ENCODE results near the gene LILRA6. TPM values are rescaled to one million over a fixed set of nuclear protein-coding genes. Genes with fewer than 3 reads are reported as not detected.
"Not testable (repeated sequence)": the region's sequence is repeated elsewhere in the genome, so short reads cannot be mapped to it uniquely, and the experiment has no call there.

The LILRA6 gene
- total RNA-seq, 2 experiments from 2014 or later = not detected

DNA sequence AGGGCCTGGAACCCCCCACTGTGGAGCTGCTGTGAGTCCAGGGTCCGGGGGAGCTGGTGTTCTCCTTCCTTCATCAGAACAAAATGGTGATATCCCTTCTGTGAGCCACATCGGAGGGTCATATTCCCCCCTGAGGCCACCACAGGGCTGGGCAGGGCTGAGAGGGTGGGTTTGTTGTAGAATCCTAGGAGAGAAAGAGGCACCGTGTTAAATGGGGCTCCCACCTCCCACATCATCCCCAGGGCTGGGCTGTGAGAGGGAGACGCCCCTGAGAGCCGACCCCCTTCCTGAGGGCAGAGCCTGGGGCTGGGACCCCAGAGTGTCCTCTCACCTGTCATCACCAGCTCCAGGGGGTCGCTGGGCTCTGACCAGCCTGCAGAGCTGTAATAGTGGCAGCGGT lies 20.6 kb downstream of the LILRA6 start:
- CTCF ChIA-PET (ENCODE audit: unreplicated experiment); H3K79me2 ChIP-seq (ENCODE audit: insufficient read depth, low read depth, low read length); H3K36me3 ChIP-seq (ENCODE audit: insufficient read depth, low read length); H3K4me2 ChIP-seq (ENCODE audit: low read length); intact Hi-C loops (cut with micrococcal nuclease; ENCODE audit: unreplicated experiment); H3K9me3 ChIP-seq (ENCODE audit: low read length); H3K4me3 ChIP-seq (ENCODE audit: low read depth, low read length, poor library complexity, severe bottlenecking); H3K27ac ChIP-seq (ENCODE audit: low read depth, low read length, poor library complexity, severe bottlenecking); H3K9me2 ChIP-seq (ENCODE audit: insufficient read depth, low read length); H4K20me1 ChIP-seq (ENCODE audit: insufficient read depth, low read length); DNase-seq (ENCODE audit: low spot score); H3K4me1 ChIP-seq (ENCODE audit: insufficient read depth, low read length, poor library complexity, severe bottlenecking); H2AFZ ChIP-seq (ENCODE audit: low read length); POLR2A ChIA-PET; BruUV-seq (replicated peaks): not testable (repeated sequence)

GRCh38 chr19:54219702-54220101 lies 22.9 kb downstream of the LILRA6 start:
- CTCF ChIA-PET (ENCODE audit: unreplicated experiment); BruUV-seq (replicated peaks): not testable (repeated sequence)

GRCh38 chr19:54218960-54219661 lies 23.5 kb downstream of the LILRA6 start:
- no peak overlapping the region for H3K4me2 ChIP-seq (ENCODE audit: low read length)
- no peaks in the 10 kb centered on the region for H3K9me2 ChIP-seq (ENCODE audit: insufficient read depth, low read length)
- H4K20me1 ChIP-seq (ENCODE audit: insufficient read depth, low read length) = no peaks in the 10 kb centered on the region
- intact Hi-C loops (cut with micrococcal nuclease; ENCODE audit: unreplicated experiment) = no loop called here
- H3K79me2 ChIP-seq (ENCODE audit: insufficient read depth, low read depth, low read length) = no peaks in the 10 kb centered on the region
- no peaks in the 10 kb centered on the region for H3K4me1 ChIP-seq (ENCODE audit: insufficient read depth, low read length, poor library complexity, severe bottlenecking)
- POLR2A ChIA-PET = no interaction called here
- H3K4me3 ChIP-seq (ENCODE audit: low read depth, low read length, poor library complexity, severe bottlenecking) = no peak overlapping the region
- BruUV-seq (replicated peaks) = no TSS peak
- no peak overlapping the region for H2AFZ ChIP-seq (ENCODE audit: low read length)
- no peaks in the 10 kb centered on the region for H3K9me3 ChIP-seq (ENCODE audit: low read length)
- CTCF ChIA-PET (ENCODE audit: unreplicated experiment) = no interaction called here
- H3K36me3 ChIP-seq (ENCODE audit: insufficient read depth, low read length) = peaks cover 14% of the 10 kb centered on the region
- no peak for DNase-seq (ENCODE audit: low spot score)
- TF ChIP-seq CTCF (conservative IDR thresholded peaks at IDR 0.05; ENCODE audit: low read length) = no peak
- no peak for TF ChIP-seq EZH2phosphoT487 (IDR thresholded peaks at IDR 0.05; ENCODE audit: borderline replicate concordance, low read depth, low read length)
- no peak overlapping the region for H3K27ac ChIP-seq (ENCODE audit: low read depth, low read length, poor library complexity, severe bottlenecking)

More at GRCh38 chr19:54219702-54220101, 22.9 kb downstream of the LILRA6 start:
- H2AFZ ChIP-seq (ENCODE audit: low read length); POLR2A ChIA-PET; H3K27ac ChIP-seq (ENCODE audit: low read depth, low read length, poor library complexity, severe bottlenecking); H3K4me3 ChIP-seq (ENCODE audit: low read depth, low read length, poor library complexity, severe bottlenecking); H3K9me2 ChIP-seq (ENCODE audit: insufficient read depth, low read length); H3K4me1 ChIP-seq (ENCODE audit: insufficient read depth, low read length, poor library complexity, severe bottlenecking); intact Hi-C loops (cut with micrococcal nuclease; ENCODE audit: unreplicated experiment); H3K4me2 ChIP-seq (ENCODE audit: low read length); DNase-seq (ENCODE audit: low spot score); H3K79me2 ChIP-seq (ENCODE audit: insufficient read depth, low read depth, low read length); H4K20me1 ChIP-seq (ENCODE audit: insufficient read depth, low read length); H3K9me3 ChIP-seq (ENCODE audit: low read length): not testable (repeated sequence)
- H3K36me3 ChIP-seq (ENCODE audit: insufficient read depth, low read length) = peaks cover 13% of the 10 kb centered on the region

- Histone ChIP-seq H3K4me2 (ENCODE audit: low read length) (no peak overlapping the region), H3K79me2 (ENCODE audit: insufficient read depth, low read depth, low read length) (no peaks in the 10 kb centered on the region), H4K20me1 (ENCODE audit: insufficient read depth, low read length) (no peaks in the 10 kb centered on the region), H3K4me3 (ENCODE audit: low read depth, low read length, poor library complexity, severe bottlenecking) (no peak overlapping the region), H2AFZ (ENCODE audit: low read length) (no peak overlapping the region), H3K9me3 (ENCODE audit: low read length) (no peaks in the 10 kb centered on the region), H3K4me1 (ENCODE audit: insufficient read depth, low read length, poor library complexity, severe bottlenecking) (no peaks in the 10 kb centered on the region), H3K36me3 (ENCODE audit: insufficient read depth, low read length) (peaks cover 14% of the 10 kb centered on the region), H3K27ac (ENCODE audit: low read depth, low read length, poor library complexity, severe bottlenecking) (no peak overlapping the region), H3K9me2 (ENCODE audit: insufficient read depth, low read length) (no peaks in the 10 kb centered on the region)
- TF ChIP-seq CTCF (conservative IDR thresholded peaks at IDR 0.05; ENCODE audit: low read length) = no peak
- no peak for TF ChIP-seq EZH2phosphoT487 (IDR thresholded peaks at IDR 0.05; ENCODE audit: borderline replicate concordance, low read depth, low read length)
- no peak for DNase-seq (ENCODE audit: low spot score)
- BruUV-seq (replicated peaks) = no TSS peak
- intact Hi-C loops (cut with micrococcal nuclease; ENCODE audit: unreplicated experiment) = no loop called here
- ChIA-PET POLR2A (interaction anchor here (0.6 kb wide), 1 partner anchor 52 kb away, joined by 3 read pairs; no protein-coding TSS in a partner anchor), CTCF (ENCODE audit: unreplicated experiment) (no interaction called here)
These were observed 24.3 kb downstream of the LILRA6 start for GRCh38 chr19:54218259-54218658.

DNA sequence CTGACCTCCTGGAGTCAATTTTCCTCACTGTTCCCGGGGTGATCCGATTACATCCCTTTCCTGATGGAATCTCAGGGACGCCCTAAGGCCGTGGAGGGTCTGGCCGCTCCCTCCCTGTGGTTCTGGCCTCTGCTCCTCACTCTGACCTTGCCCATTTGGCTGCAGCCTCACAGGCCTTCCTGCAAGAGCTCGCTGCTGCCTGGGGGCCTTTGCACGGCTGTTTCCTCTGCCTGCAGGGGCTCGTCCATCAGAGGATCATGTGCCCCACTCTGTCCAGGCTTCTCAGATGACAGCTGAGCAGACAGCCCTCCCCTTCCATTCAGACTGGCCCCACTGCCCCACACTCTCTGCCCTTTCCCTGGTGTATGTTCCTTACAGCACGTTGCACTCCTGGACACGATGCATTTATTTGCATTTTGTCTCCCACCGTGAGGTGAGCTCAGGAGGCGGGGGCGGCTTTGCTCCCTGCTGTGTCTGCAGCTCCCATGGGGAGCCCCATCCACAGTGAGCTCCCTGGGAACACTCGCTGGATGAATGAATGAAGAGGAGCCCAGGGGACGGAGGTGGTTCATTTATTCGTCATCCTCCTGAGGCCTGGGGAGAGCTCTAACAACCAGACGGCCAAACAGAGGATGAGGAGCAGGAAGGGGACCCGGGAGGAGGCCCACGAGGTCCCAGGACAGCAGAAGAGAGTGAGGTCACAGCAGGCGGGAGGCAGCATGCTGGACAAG lies 24.9 kb downstream of the LILRA6 start:
- H2AFZ ChIP-seq (ENCODE audit: low read length); CTCF ChIA-PET (ENCODE audit: unreplicated experiment); H3K9me2 ChIP-seq (ENCODE audit: insufficient read depth, low read length); BruUV-seq (replicated peaks); H3K27ac ChIP-seq (ENCODE audit: low read depth, low read length, poor library complexity, severe bottlenecking); intact Hi-C loops (cut with micrococcal nuclease; ENCODE audit: unreplicated experiment); H3K4me3 ChIP-seq (ENCODE audit: low read depth, low read length, poor library complexity, severe bottlenecking); H3K79me2 ChIP-seq (ENCODE audit: insufficient read depth, low read depth, low read length); H4K20me1 ChIP-seq (ENCODE audit: insufficient read depth, low read length); DNase-seq (ENCODE audit: low spot score); H3K4me2 ChIP-seq (ENCODE audit: low read length); H3K9me3 ChIP-seq (ENCODE audit: low read length); H3K4me1 ChIP-seq (ENCODE audit: insufficient read depth, low read length, poor library complexity, severe bottlenecking): not testable (repeated sequence)
- POLR2A ChIA-PET = interaction anchor here (0.6 kb wide), 1 partner anchor 51 kb away, joined by 3 read pairs; no protein-coding TSS in a partner anchor
- peaks cover 19% of the 10 kb centered on the region for H3K36me3 ChIP-seq (ENCODE audit: insufficient read depth, low read length)
